HepG2 (cell line): ENCODE measurements around the gene ITGA7. TPM values are rescaled to one million over a fixed set of nuclear protein-coding genes. Genes with fewer than 3 reads are reported as not detected.

ENCODE experiments used
- ATAC-seq: fragments of 200-7000 bp; cut with Tn5 transposase; 3 replicates; pipeline ENCODE4 v1.9.1; 2020; ENCODE audit warnings: mild to moderate bottlenecking, moderate library complexity
- BruUV-seq: library from RNA; stranded (reverse); fragments of 400-500 nt; replicated peaks from 2 replicates; lab custom pipeline; 2021; lab: Mats Ljungman, UMichigan
- CTCF ChIA-PET: fragments of 300-600 bp; formaldehyde crosslinking; extraction: SDS; loops from one replicate; lab custom pipeline; 2021; ENCODE audit warnings: low total read pairs, inconsistent platforms, low intra/inter-chr PET ratio; lab: Yijun Ruan, JAX
- POLR2A ChIA-PET: fragments of 350-600 bp; sonication (Branson Sonifier 250); formaldehyde crosslinking; loops from one replicate; lab custom pipeline; 2020; ENCODE audit warnings: antibody characterized with exemption, inconsistent platforms; lab: Yijun Ruan, JAX
- DNase-seq: peaks from one replicate; pipeline ENCODE4 v3.0.0-alpha.2; 2015; ENCODE audit warnings: low spot score
- FAIRE-seq: peaks from 3 replicates; lab custom pipeline; 2011; peaks lifted over from hg19 to GRCh38; lab: Jason Lieb, UNC
- H2AFZ ChIP-seq: one replicate; pipeline ENCODE4 v1.6.1; 2011; ENCODE audit warnings: low read length, inconsistent platforms
- H3K27ac ChIP-seq: fragments of 300-600 bp; 3 replicates; pipeline ENCODE4 v1.8.0; 2011; ENCODE audit warnings: mixed run types, mild to moderate bottlenecking, mixed read lengths, low read length, inconsistent platforms; ENCODE audit not compliant: insufficient read depth; ENCODE audit errors: extremely low read length
- H3K27me3 ChIP-seq, 2 experiments: fragments of 200-600 bp in 1 of 2; 2 replicates in 1 of 2; 3 replicates in 1 of 2; pipeline versions ENCODE4 v1.6.0 to v1.8.0; 2011; ENCODE audit warnings: low read length in 2 of 2, mild to moderate bottlenecking in 2 of 2, moderate library complexity in 2 of 2, inconsistent platforms in 1 of 2; ENCODE audit not compliant: insufficient read depth in 2 of 2, control insufficient read depth in 1 of 2
- H3K36me3 ChIP-seq, 2 experiments: fragments of 200-600 bp in 1 of 2; replicated peaks in 1 of 2; 2 replicates in 1 of 2; 3 replicates in 1 of 2; pipeline versions ENCODE4 v1.5.1 to v1.8.0; 2011; ENCODE audit warnings: low read length in 2 of 2, inconsistent platforms in 1 of 2; ENCODE audit not compliant: insufficient read depth in 2 of 2, control insufficient read depth in 1 of 2
- H3K4me1 ChIP-seq: 2 replicates; pipeline ENCODE4 v1.5.1; 2012; ENCODE audit warnings: low read length, inconsistent platforms; ENCODE audit not compliant: insufficient read depth
- H3K4me2 ChIP-seq: 2 replicates; pipeline ENCODE4 v1.6.0; 2011; ENCODE audit warnings: low read depth, low read length, inconsistent platforms
- H3K4me3 ChIP-seq, 3 experiments: fragments of 200-600 bp in 1 of 3; sonication (generic), shearing (Covaris generic) in 1 of 3; replicated peaks in 1 of 3; 2 replicates each; pipeline ENCODE4 v1.5.1; 2011 to 2016; ENCODE audit warnings: low read length in 3 of 3, inconsistent platforms in 2 of 3, low read depth in 2 of 3, mild to moderate bottlenecking in 2 of 3, control low read depth in 1 of 3, mixed read lengths in 1 of 3; ENCODE audit not compliant: insufficient read depth in 1 of 3
- H3K79me2 ChIP-seq: one replicate; pipeline ENCODE4 v1.6.1; 2011; ENCODE audit warnings: low read length, inconsistent platforms; ENCODE audit not compliant: insufficient read depth
- H3K9ac ChIP-seq: 2 replicates; pipeline ENCODE4 v1.6.0; 2011; ENCODE audit warnings: mild to moderate bottlenecking, low read depth, low read length, inconsistent platforms; ENCODE audit not compliant: insufficient read depth
- H3K9me3 ChIP-seq: 2 replicates; pipeline ENCODE4 v1.5.1; 2012; ENCODE audit warnings: mild to moderate bottlenecking, low read length
- H4K20me1 ChIP-seq: 2 replicates; pipeline ENCODE4 v1.6.0; 2011; ENCODE audit warnings: inconsistent platforms, mild to moderate bottlenecking, low read length, moderate library complexity; ENCODE audit not compliant: insufficient read depth
- ARID2 ChIP-seq: sonication (generic); formaldehyde crosslinking; IDR thresholded peaks from 2 replicates; pipeline ENCODE4 v1.8.1; 2022; ENCODE audit warnings: mild to moderate bottlenecking, missing genetic modification reagents, borderline replicate concordance
- CBX5 ChIP-seq: sonication (generic); formaldehyde crosslinking; IDR thresholded peaks from 2 replicates; pipeline ENCODE4 v1.4.0; 2020; ENCODE audit warnings: missing genetic modification reagents, borderline replicate concordance
- GABPA ChIP-seq, 2 experiments: IDR thresholded peaks; 2 replicates each; pipeline ENCODE4 v1.6.1; 2011 to 2016; ENCODE audit warnings: low read depth in 2 of 2, low read length in 1 of 2, missing biosample characterization in 1 of 2, missing genetic modification characterization in 1 of 2
- HMGXB3 ChIP-seq: sonication (generic); formaldehyde crosslinking; IDR thresholded peaks from 2 replicates; pipeline ENCODE4 v1.4.0; 2020; ENCODE audit warnings: missing genetic modification reagents, borderline replicate concordance
- IKZF1 ChIP-seq: fragments of 450-650 bp; IDR thresholded peaks from 2 replicates; pipeline ENCODE4 v1.7.1; 2016
- IRX3 ChIP-seq: sonication (generic); formaldehyde crosslinking; IDR thresholded peaks from 2 replicates; pipeline ENCODE4 v1.8.1; 2023; ENCODE audit warnings: mild to moderate bottlenecking, low read depth, missing genetic modification reagents, borderline replicate concordance
- MEF2D ChIP-seq: sonication (generic); formaldehyde crosslinking; IDR thresholded peaks from 2 replicates; pipeline ENCODE4 v1.5.1; 2020; ENCODE audit warnings: mild to moderate bottlenecking, missing genetic modification reagents
- NFRKB ChIP-seq: fragments of 450-650 bp; IDR thresholded peaks from 2 replicates; pipeline ENCODE4 v1.6.1; 2017
- TCF7L2 ChIP-seq: IDR thresholded peaks from 2 replicates; pipeline ENCODE4 v1.6.1; 2011; ENCODE audit warnings: mild to moderate bottlenecking, low read depth, low read length, moderate library complexity
- ZBTB39 ChIP-seq: sonication (generic); formaldehyde crosslinking; IDR thresholded peaks from 2 replicates; pipeline ENCODE4 v1.5.0; 2020; ENCODE audit warnings: missing genetic modification reagents
- ZBTB4 ChIP-seq: sonication (generic); formaldehyde crosslinking; IDR thresholded peaks from 2 replicates; pipeline ENCODE4 v1.4.0; 2020; ENCODE audit warnings: missing genetic modification reagents, mild to moderate bottlenecking, borderline replicate concordance
- ZFAT ChIP-seq: sonication (generic); formaldehyde crosslinking; conservative IDR thresholded peaks from 2 replicates; pipeline ENCODE4 v1.8.1; 2023; ENCODE audit warnings: missing genetic modification reagents, inconsistent platforms
- ZKSCAN1 ChIP-seq: fragments of 150-350 bp; IDR thresholded peaks from 2 replicates; pipeline ENCODE4 v1.6.1; 2014; ENCODE audit warnings: low read length
- ZNF260 ChIP-seq: sonication (generic); formaldehyde crosslinking; IDR thresholded peaks from 2 replicates; pipeline ENCODE4 v1.4.0; 2020; ENCODE audit warnings: missing genetic modification reagents, low read depth, mild to moderate bottlenecking, borderline replicate concordance
- ZNF724P ChIP-seq: sonication (generic); formaldehyde crosslinking; IDR thresholded peaks from 2 replicates; pipeline ENCODE4 v1.8.0; 2022; ENCODE audit warnings: missing genetic modification reagents, borderline replicate concordance
- ZNF883 ChIP-seq: sonication (generic); formaldehyde crosslinking; IDR thresholded peaks from 2 replicates; pipeline ENCODE4 v1.5.1; 2020; ENCODE audit warnings: mild to moderate bottlenecking, missing genetic modification reagents; ENCODE audit errors: not compliant biosample characterization
- WGBS: methylation state at CpG from one replicate; pipeline ENCODE4 v1.1.6; 2017; ENCODE audit warnings: low lambda C conversion rate; 5-methylcytosine and 5-hydroxymethylcytosine counted together
- in situ Hi-C: cut with HindIII; loops from 2 replicates; pipeline ENCODE4 v1.10.0; 2017; ENCODE audit warnings: low pct_unique_long_range_greater_than_20kb; ENCODE audit not compliant: extremely low pct_ligation_motif_present
- intact Hi-C: fragments of 100-400 bp; cut with micrococcal nuclease; formaldehyde crosslinking; loops from one replicate; pipeline ENCODE4 v1.10.0; 2022; ENCODE audit not compliant: unreplicated experiment
- polyA plus RNA-seq, 8 experiments: library from polyadenylated mRNA; depleted of rRNA in 3 of 8; stranded (reverse) in 7 of 8; unstranded in 1 of 8; fragments of >200 nt; fragmentation: Illumina TruSeq in 4 of 8; extraction: Trizol in 4 of 8; gene quantifications; 2 replicates each; pipeline versions ENCODE4 v1.2.1 to v1.2.3, GENCODE V29; 2011 to 2016; ENCODE audit warnings: low read depth in 4 of 8, missing spikeins in 1 of 8, mixed read lengths in 1 of 8; ENCODE audit not compliant: insufficient read depth in 1 of 8
- total RNA-seq, 5 experiments: library from RNA; depleted of rRNA; stranded (reverse); fragments of >200 nt; fragmentation: Illumina TruSeq; extraction: Trizol; gene quantifications; 2 replicates each; pipeline ENCODE4 v1.2.3, GENCODE V29; 2016; ENCODE audit warnings: low read depth in 1 of 5

The ITGA7 gene
- total and polyA plus RNA-seq, 2 of the 13 experiments (the other 11 are each of a cell fraction or from before 2014, with no cell fraction given), result 0.65 to 0.75 TPM

GRCh38 chr12:55726971-55727370 is 19.3 kb upstream of the ITGA7 start:
- no TSS peak for BruUV-seq
- no peak overlapping the region for H2AFZ ChIP-seq
- H3K4me2 ChIP-seq, result peak overlapping the region; percentile 98
- 97% methylated on average over 10 of the region's 10 CpGs for WGBS
- H3K4me3 ChIP-seq, result peak overlapping the region in 2 of 3 experiments; percentile 84 to 89; a peak in 4 of 6 replicates
- no peak overlapping the region for H3K27ac ChIP-seq
- DNase-seq (no peak), ATAC-seq (no peak), FAIRE-seq (no peak)
- H3K4me1 ChIP-seq, result peaks cover 57% of the 10 kb centered on the region
- ChIA-PET POLR2A (no interaction called here), CTCF (no interaction called here)
- peaks cover 10 to 25% of the 10 kb centered on the region in 2 experiments; a peak in 4 of 5 replicates for H3K36me3 ChIP-seq
- H3K9ac ChIP-seq, result no peak overlapping the region; the same call in 1 of the 2 replicates
- H3K27me3 ChIP-seq, result no peaks in the 10 kb centered on the region; a peak in 1 of 5 replicates
- no peaks in the 10 kb centered on the region for H3K9me3 ChIP-seq
- peaks cover 12% of the 10 kb centered on the region for H3K79me2 ChIP-seq
- intact Hi-C loops (no loop called here), in situ Hi-C loops (no loop called here)
- H4K20me1 ChIP-seq, result 0 out of 2 replicates have a peak, but pooled peaks cover 8% of the 10 kb centered on the region
- TF ChIP-seq ZBTB4 (CRISPR knock-in tag), result no peak
- no peak for TF ChIP-seq HMGXB3 (CRISPR knock-in tag)
- TF ChIP-seq MEF2D, result no peak
- no peak for TF ChIP-seq ZFAT (CRISPR knock-in tag)
- no peak for TF ChIP-seq ZBTB39 (CRISPR knock-in tag)
- TF ChIP-seq ZNF883 (CRISPR knock-in tag), result no peak
- TF ChIP-seq NFRKB, result no peak
- TF ChIP-seq ZKSCAN1, result no peak
- TF ChIP-seq ARID2 (CRISPR knock-in tag), result no peak
- no peak for TF ChIP-seq CBX5
- TF ChIP-seq ZNF724P (CRISPR knock-in tag), result no peak
- no peak for TF ChIP-seq TCF7L2
- TF ChIP-seq GABPA (IDR thresholded peaks at IDR 0.05; ENCODE audit: low read depth, low read length), result no peak
- TF ChIP-seq GABPA (CRISPR knock-in tag; IDR thresholded peaks at IDR 0.05; ENCODE audit: low read depth), result no peak
- TF ChIP-seq ZNF260 (CRISPR knock-in tag), result no peak
- TF ChIP-seq IKZF1, result no peak
- no peak for TF ChIP-seq IRX3 (CRISPR knock-in tag)
